HG03175 (cell line): ENCODE data around the gene PID1.

ENCODE experiments used
- ATAC-seq: cut with Tn5 transposase; IDR thresholded peaks from one replicate; pipeline ENCODE4 v1.9.1; 2021; ENCODE audit warnings: mild to moderate bottlenecking, moderate library complexity; ENCODE audit not compliant: unreplicated experiment

PID1 gene

GRCh38 chr2:229270551-229271410 lies at the start of gene PID1:
Gene PID1 (minus strand): TSS chr2:229271287. CDS start chr2:229271043, 244 bp downstream.
- no peak for ATAC-seq

GRCh38 chr2:229319558-229319957 lies 48.5 kb upstream of the PID1 start:
- ATAC-seq, result no peak

GRCh38 chr2:229314117-229314516 lies 43.0 kb upstream of the PID1 start:
- ATAC-seq, result no peak

- no peak for ATAC-seq
These were observed 42.5 kb upstream of the PID1 start for GRCh38 chr2:229313591-229313990.

- ATAC-seq, result no peak
These were observed 30.1 kb upstream of the PID1 start for GRCh38 chr2:229301237-229301636.

GRCh38 chr2:229300790-229301189 lies 29.7 kb upstream of the PID1 start:
- ATAC-seq, result no peak

GRCh38 chr2:229300371-229300770 lies 29.3 kb upstream of the PID1 start:
- ATAC-seq, result no peak

GRCh38 chr2:229297247-229297646 lies 26.2 kb upstream of the PID1 start:
- ATAC-seq, result no peak

- no peak for ATAC-seq
These were observed 25.4 kb upstream of the PID1 start for GRCh38 chr2:229296536-229296935.

- no peak for ATAC-seq
These were observed 24.9 kb upstream of the PID1 start for GRCh38 chr2:229296016-229296415.

GRCh38 chr2:229287823-229288222 lies 16.7 kb upstream of the PID1 start:
- ATAC-seq, result no peak

GRCh38 chr2:229282758-229283546 lies 11.9 kb upstream of the PID1 start:
- ATAC-seq, result no peak

GRCh38 chr2:229279516-229279915 lies 8.4 kb upstream of the PID1 start:
- ATAC-seq, result no peak

- ATAC-seq, result no peak
These were observed 4.4 kb upstream of the PID1 start for GRCh38 chr2:229275506-229275905.

GRCh38 chr2:229273723-229274338 lies 2.7 kb upstream of the PID1 start:
- ATAC-seq, result no peak

GRCh38 chr2:229273006-229273722 lies 2.1 kb upstream of the PID1 start:
- no peak for ATAC-seq

- ATAC-seq, result no peak
These were observed 1.1 kb downstream of the PID1 start for GRCh38 chr2:229269941-229270340.

- ATAC-seq, result no peak
These were observed 1.9 kb downstream of the PID1 start for GRCh38 chr2:229269146-229269545.

- no peak for ATAC-seq
These were observed 2.5 kb downstream of the PID1 start for GRCh38 chr2:229268626-229269025.

- ATAC-seq, result no peak
These were observed 4.0 kb downstream of the PID1 start for GRCh38 chr2:229267080-229267479.

GRCh38 chr2:229265727-229266126 lies 5.4 kb downstream of the PID1 start:
- ATAC-seq, result no peak
